Vagina (tissue), 2 donors: ENCODE results near the gene MAP1B. TPM values are rescaled to one million over a fixed set of nuclear protein-coding genes. Genes with fewer than 3 reads are reported as not detected.

ENCODE experiments used
- DNase-seq, 2 donors: peaks; one replicate each; pipeline ENCODE4 v3.0.0-alpha.2; 2017; ENCODE audit errors: extremely low spot score in 2 of 2
- H3K27ac ChIP-seq: fragments of 200-600 bp; sonication (generic); one replicate; pipeline ENCODE4 v1.5.1; 2019
- H3K27me3 ChIP-seq: fragments of 200-600 bp; sonication (generic); one replicate; pipeline ENCODE4 v1.5.1; 2019
- H3K36me3 ChIP-seq, 2 donors: fragments of 200-600 bp; sonication (generic); one replicate each; pipeline ENCODE4 v1.5.1; 2017 to 2019
- H3K4me1 ChIP-seq: fragments of 200-600 bp; sonication (generic); one replicate; pipeline ENCODE4 v1.5.1; 2019
- H3K4me3 ChIP-seq, 2 donors: fragments of 200-600 bp; sonication (generic); 1 replicate in 1 of 2; 2 replicates in 1 of 2; pipeline ENCODE4 v1.5.1; 2016 to 2019
- H3K9me3 ChIP-seq: fragments of 200-600 bp; sonication (generic); one replicate; pipeline ENCODE4 v1.5.1; 2019
- POLR2A ChIP-seq, 2 donors: fragments of 450-650 bp; IDR thresholded peaks; one replicate each; pipeline ENCODE4 v1.6.1; 2017; ENCODE audit warnings: antibody characterized with exemption in 2 of 2, mild to moderate bottlenecking in 2 of 2, moderate library complexity in 2 of 2
- POLR2AphosphoS5 ChIP-seq, 2 donors: sonication (generic); formaldehyde crosslinking; IDR thresholded peaks; one replicate each; pipeline ENCODE4 v1.9.0; 2017; ENCODE audit warnings: antibody characterized with exemption in 2 of 2, mild to moderate bottlenecking in 2 of 2, low read depth in 1 of 2; ENCODE audit not compliant: insufficient read depth in 1 of 2
- intact Hi-C: fragments of 100-400 bp; cut with DNase I; formaldehyde crosslinking; loops from one replicate; pipeline ENCODE4 v1.15.1; 2023
- total RNA-seq: library from RNA; depleted of rRNA; stranded (reverse); fragments of >200 nt; gene quantifications from one replicate; pipeline ENCODE4 v1.2.3, GENCODE V29; 2016
- TF ChIP-seq, protein P1 (sequence below), 3 experiments: fragments of 450-650 bp in 2 of 3; fragments of 200-600 bp in 1 of 3; sonication (generic) in 1 of 3; IDR thresholded peaks; one replicate each; pipeline ENCODE4 v1.5.1; 2017 to 2019; ENCODE audit warnings: antibody characterized with exemption in 3 of 3, mild to moderate bottlenecking in 2 of 3, moderate library complexity in 2 of 3

Gene MAP1B
- total RNA-seq, 1 donor from 2014 or later: 386 TPM

DNA sequence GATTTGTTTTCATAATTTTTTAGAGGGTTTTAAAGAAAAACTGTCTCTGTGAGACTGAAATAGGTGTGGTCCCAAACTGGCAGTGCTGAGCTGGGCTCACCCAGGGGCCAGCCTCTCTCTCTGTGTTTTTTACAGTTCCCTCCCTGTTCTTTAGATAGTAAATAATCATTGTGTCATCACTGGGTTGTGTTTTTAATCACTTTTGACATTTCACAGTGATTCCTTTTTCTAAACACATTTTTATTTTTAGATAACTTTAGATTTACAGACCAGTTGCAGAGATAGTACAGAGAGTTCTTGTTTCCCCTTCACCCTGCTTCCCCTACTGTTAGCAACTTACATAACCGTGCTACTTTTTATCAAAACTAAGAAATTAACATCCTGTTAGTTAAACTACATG, 44.4 kb downstream of the MAP1B start:
- no peak overlapping the region for H3K4me3 ChIP-seq
- intact Hi-C loops: no loop called here
- H3K27me3 ChIP-seq: no peaks in the 10 kb centered on the region
- no peaks in the 10 kb centered on the region for H3K9me3 ChIP-seq
- peaks cover 75% of the 10 kb centered on the region for H3K4me1 ChIP-seq
- H3K27ac ChIP-seq: peak overlapping the region; percentile 74
- no peak for TF ChIP-seq POLR2AphosphoS5 (IDR thresholded peaks at IDR 0.05; ENCODE audit: insufficient read depth in 1 of 2, low read depth in 1 of 2)
- no peak for TF ChIP-seq POLR2A (IDR thresholded peaks at IDR 0.05)
- TF ChIP-seq, protein P1, sequence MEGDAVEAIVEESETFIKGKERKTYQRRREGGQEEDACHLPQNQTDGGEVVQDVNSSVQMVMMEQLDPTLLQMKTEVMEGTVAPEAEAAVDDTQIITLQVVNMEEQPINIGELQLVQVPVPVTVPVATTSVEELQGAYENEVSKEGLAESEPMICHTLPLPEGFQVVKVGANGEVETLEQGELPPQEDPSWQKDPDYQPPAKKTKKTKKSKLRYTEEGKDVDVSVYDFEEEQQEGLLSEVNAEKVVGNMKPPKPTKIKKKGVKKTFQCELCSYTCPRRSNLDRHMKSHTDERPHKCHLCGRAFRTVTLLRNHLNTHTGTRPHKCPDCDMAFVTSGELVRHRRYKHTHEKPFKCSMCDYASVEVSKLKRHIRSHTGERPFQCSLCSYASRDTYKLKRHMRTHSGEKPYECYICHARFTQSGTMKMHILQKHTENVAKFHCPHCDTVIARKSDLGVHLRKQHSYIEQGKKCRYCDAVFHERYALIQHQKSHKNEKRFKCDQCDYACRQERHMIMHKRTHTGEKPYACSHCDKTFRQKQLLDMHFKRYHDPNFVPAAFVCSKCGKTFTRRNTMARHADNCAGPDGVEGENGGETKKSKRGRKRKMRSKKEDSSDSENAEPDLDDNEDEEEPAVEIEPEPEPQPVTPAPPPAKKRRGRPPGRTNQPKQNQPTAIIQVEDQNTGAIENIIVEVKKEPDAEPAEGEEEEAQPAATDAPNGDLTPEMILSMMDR (IDR thresholded peaks at IDR 0.05): no peak
- no peak for DNase-seq
- no peaks in the 10 kb centered on the region for H3K36me3 ChIP-seq

DNA sequence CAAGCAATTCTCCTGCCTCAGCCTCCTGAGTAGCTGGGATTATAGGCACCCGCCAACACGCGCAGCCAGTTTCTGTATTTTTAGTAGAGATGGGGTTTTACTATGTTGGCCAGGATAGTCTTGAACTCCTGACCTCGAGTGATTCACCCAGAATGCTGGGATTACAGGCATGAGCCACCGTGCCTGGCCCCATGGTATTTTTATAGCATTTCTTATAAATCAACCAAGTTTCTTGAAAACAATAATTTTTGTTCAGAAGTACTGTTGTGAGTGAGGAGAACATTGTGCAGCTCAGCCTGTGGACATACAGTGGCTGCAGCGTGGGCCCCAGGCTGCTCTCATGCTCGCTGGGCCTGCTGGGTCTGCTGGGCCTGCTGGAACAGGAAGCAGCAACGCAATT, 45.3 kb downstream of the MAP1B start:
- Histone ChIP-seq H3K4me3 (no peak overlapping the region), H3K9me3 (no peaks in the 10 kb centered on the region), H3K27me3 (no peaks in the 10 kb centered on the region), H3K27ac (peak overlapping the region; percentile 74), H3K36me3 (no peaks in the 10 kb centered on the region), H3K4me1 (peaks cover 77% of the 10 kb centered on the region)
- DNase-seq: no peak
- intact Hi-C loops: no loop called here
- TF ChIP-seq POLR2A (IDR thresholded peaks at IDR 0.05) (no peak), POLR2AphosphoS5 (IDR thresholded peaks at IDR 0.05; ENCODE audit: insufficient read depth in 1 of 2, low read depth in 1 of 2) (peak in 1 of 2 donors; percentile 77)

DNA sequence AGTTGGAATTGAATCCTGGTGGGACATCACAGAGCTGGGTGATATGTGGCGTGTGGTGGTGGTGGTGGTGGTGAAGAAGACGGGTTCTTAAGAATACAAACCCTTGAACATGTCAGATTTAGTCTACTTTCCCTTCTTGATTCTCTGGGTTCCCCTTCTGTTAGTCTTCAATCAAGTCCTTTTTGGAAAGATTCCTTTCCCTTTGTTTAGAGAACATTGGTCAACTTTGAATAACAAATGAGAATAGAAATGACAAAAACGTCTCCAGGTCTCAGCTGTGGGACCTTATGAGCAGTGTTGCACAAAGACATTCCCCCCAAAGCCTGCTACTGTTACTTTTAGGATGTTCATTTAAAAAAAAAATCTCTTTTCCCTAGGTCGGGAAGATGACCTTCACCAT, 46.3 kb downstream of the MAP1B start:
- no peaks in the 10 kb centered on the region for H3K36me3 ChIP-seq
- peak overlapping the region; percentile 74 for H3K27ac ChIP-seq
- H3K9me3 ChIP-seq: no peaks in the 10 kb centered on the region
- intact Hi-C loops: no loop called here
- DNase-seq: no peak
- H3K4me3 ChIP-seq: no peak overlapping the region
- no peaks in the 10 kb centered on the region for H3K27me3 ChIP-seq
- peaks cover 77% of the 10 kb centered on the region for H3K4me1 ChIP-seq
- no peak for TF ChIP-seq POLR2A (IDR thresholded peaks at IDR 0.05)
- TF ChIP-seq, protein P1 (IDR thresholded peaks at IDR 0.05): no peak
- no peak for TF ChIP-seq POLR2AphosphoS5 (IDR thresholded peaks at IDR 0.05; ENCODE audit: insufficient read depth in 1 of 2, low read depth in 1 of 2)

DNA sequence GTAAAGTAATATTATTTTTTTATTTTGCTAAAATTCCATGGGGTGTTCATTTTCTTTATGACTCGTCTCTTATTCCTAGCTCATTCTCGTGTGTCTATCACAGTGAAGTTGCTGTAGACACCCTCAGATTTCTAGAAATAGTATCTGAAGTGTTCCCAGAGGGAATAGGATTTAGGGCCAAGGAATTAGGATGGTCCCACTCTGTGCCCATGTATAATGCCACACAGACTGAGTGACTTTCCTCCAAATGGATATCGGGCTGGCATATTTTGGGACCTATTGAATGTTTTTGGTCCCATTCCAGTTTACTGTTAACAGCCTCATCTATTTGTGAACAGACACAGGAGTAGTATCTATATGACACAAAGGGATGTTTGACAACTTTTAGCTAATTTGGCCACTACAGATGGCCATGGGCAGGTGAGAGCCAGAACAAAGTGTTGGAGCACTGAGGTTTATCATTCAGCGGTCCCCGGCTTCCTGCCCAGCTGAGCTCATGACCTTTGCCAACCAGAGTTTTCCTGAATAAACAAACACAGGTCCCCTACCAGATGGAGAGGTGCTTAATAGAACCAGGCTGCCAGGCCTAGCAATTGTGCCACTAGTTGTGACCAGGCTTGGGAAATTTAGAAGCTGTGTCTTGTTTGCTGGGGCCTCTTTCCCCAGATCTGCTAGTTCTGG, 46.9 kb downstream of the MAP1B start:
- Histone ChIP-seq H3K27ac (peak overlapping the region; percentile 74), H3K9me3 (no peaks in the 10 kb centered on the region), H3K36me3 (no peaks in the 10 kb centered on the region), H3K4me3 (no peak overlapping the region), H3K4me1 (peaks cover 75% of the 10 kb centered on the region), H3K27me3 (no peaks in the 10 kb centered on the region)
- intact Hi-C loops: no loop called here
- no peak for DNase-seq
- TF ChIP-seq, protein P1 (IDR thresholded peaks at IDR 0.05): no peak
- TF ChIP-seq POLR2AphosphoS5 (IDR thresholded peaks at IDR 0.05; ENCODE audit: insufficient read depth in 1 of 2, low read depth in 1 of 2): no peak
- TF ChIP-seq POLR2A (IDR thresholded peaks at IDR 0.05): no peak

DNA sequence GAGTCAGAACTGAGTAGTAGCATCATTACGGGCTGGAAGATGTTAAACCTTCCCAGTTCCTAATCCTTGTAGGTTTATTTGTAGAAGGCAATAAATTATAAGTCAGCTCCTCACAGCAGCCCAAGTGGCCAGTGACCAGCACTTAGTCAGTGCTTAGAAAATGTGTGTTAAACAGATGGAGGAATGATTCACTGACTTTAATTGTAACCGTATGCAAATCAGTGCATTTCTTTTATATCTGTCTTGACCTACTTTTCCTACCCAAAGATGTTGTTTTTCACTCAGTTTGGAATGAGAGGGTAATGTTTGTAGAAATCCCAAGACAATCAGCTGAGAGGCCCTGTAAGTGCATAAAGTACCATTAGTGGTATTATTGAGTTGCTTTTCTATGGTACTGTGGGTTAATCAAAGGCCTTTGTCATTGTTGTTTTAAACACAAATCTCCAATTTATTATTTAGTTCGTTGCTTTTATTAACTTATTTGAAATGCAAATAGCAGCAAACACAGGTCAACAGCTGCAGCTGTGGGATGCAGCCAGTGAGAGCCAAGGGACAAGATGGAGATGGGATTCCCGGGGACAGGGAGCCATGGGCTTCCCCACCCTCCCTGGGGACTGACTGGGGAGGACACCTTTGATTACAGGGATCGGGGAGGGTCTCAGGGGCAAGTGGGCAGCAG, 49.8 kb downstream of the MAP1B start:
- TF ChIP-seq POLR2A (IDR thresholded peaks at IDR 0.05) (no peak), POLR2AphosphoS5 (IDR thresholded peaks at IDR 0.05; ENCODE audit: insufficient read depth in 1 of 2, low read depth in 1 of 2) (peak; percentile 39 to 41)
- no peaks in the 10 kb centered on the region for H3K9me3 ChIP-seq
- H3K27ac ChIP-seq: peak overlapping the region; percentile 68
- H3K27me3 ChIP-seq: no peaks in the 10 kb centered on the region
- H3K4me3 ChIP-seq: no peak overlapping the region
- no peaks in the 10 kb centered on the region for H3K36me3 ChIP-seq
- intact Hi-C loops: no loop called here
- peaks cover 63% of the 10 kb centered on the region for H3K4me1 ChIP-seq
- DNase-seq: no peak

DNA sequence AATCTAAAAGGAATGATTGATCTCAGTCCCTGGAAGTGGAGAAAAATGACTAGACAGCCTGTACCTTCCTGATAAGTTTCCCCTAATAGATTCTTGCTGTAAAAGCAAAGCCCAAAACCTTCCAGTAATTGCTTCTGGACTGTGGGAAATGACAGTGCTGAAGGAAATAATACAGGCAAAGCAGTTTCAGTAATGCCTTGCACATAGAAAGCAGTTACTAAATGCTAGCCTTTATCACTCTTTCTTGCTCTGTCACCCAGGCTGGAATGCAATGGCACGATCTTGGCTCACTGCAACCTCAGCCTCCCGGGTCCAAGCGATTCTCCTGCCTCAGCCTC, 50.3 kb downstream of the MAP1B start:
- intact Hi-C loops: no loop called here
- H3K4me1 ChIP-seq: peaks cover 58% of the 10 kb centered on the region

More for the DNA sequence above, 50.3 kb downstream of the MAP1B start:
- DNase-seq: no peak
- no peaks in the 10 kb centered on the region for H3K9me3 ChIP-seq
- H3K4me3 ChIP-seq: no peak overlapping the region
- TF ChIP-seq, protein P1 (IDR thresholded peaks at IDR 0.05): no peak
- TF ChIP-seq POLR2AphosphoS5 (IDR thresholded peaks at IDR 0.05; ENCODE audit: insufficient read depth in 1 of 2, low read depth in 1 of 2): no peak
- TF ChIP-seq POLR2A (IDR thresholded peaks at IDR 0.05): no peak
- H3K36me3 ChIP-seq: no peaks in the 10 kb centered on the region
- H3K27me3 ChIP-seq: no peaks in the 10 kb centered on the region
- H3K27ac ChIP-seq: peak overlapping the region; percentile 68
